B cell (primary cell): ENCODE measurements around the gene CCR5AS.

Experiments used
- ATAC-seq: fragments of 200-7000 bp; cut with Tn5 transposase; one replicate; pipeline ENCODE4 v1.10.0; 2021; ENCODE audit warnings: low read depth, mild to moderate bottlenecking, moderate number of reproducible peaks, moderate library complexity
- CTCF ChIA-PET: fragments of 350-600 bp; sonication (Branson Sonifier 250); formaldehyde crosslinking; loops from one replicate; lab custom pipeline; 2021; ENCODE audit warnings: antibody characterized with exemption, inconsistent platforms; lab: Charles Lee
- POLR2A ChIA-PET: fragments of 350-600 bp; sonication (Branson Sonifier 250); formaldehyde crosslinking; loops from one replicate; lab custom pipeline; 2021; ENCODE audit warnings: antibody characterized with exemption; lab: Charles Lee
- DNase-seq: peaks from one replicate; pipeline ENCODE4 v3.0.0; 2013
- H2AFZ ChIP-seq: 2 replicates; pipeline ENCODE4 v1.6.1; 2012; ENCODE audit warnings: mild to moderate bottlenecking, low read depth, low read length; ENCODE audit not compliant: insufficient read depth, poor library complexity, severe bottlenecking
- H3K27ac ChIP-seq, 2 donors: 1 replicate in 1 of 2; 2 replicates in 1 of 2; pipeline ENCODE4 v1.5.1; 2012 to 2013; ENCODE audit warnings: low read length in 2 of 2, mild to moderate bottlenecking in 2 of 2, moderate library complexity in 1 of 2
- H3K27me3 ChIP-seq, 4 experiments: fragments of 200-600 bp in 1 of 4; sonication (generic) in 1 of 4; replicated peaks in 1 of 4; 1 replicate in 2 of 4; 2 replicates in 2 of 4; pipeline versions ENCODE4 v1.6.1 to v1.7.0; 2013 to 2016; ENCODE audit warnings: low read length in 3 of 4, mild to moderate bottlenecking in 2 of 4, mixed read lengths in 1 of 4, moderate library complexity in 1 of 4; ENCODE audit not compliant: insufficient read depth in 4 of 4, control insufficient read depth in 3 of 4; ENCODE audit errors: control extremely low read depth in 1 of 4
- H3K36me3 ChIP-seq, 2 experiments: replicated peaks in 1 of 2; 1 replicate in 1 of 2; 2 replicates in 1 of 2; pipeline versions ENCODE4 v1.6.1 to v1.7.1; 2013; ENCODE audit warnings: low read length in 1 of 2; ENCODE audit not compliant: insufficient read depth in 2 of 2, control insufficient read depth in 1 of 2; ENCODE audit errors: control extremely low read depth in 1 of 2, extremely low read depth in 1 of 2
- H3K4me1 ChIP-seq, 2 donors: fragments of 200-600 bp in 1 of 2; sonication (generic) in 1 of 2; 1 replicate in 1 of 2; 2 replicates in 1 of 2; pipeline versions ENCODE4 v1.5.1 to v1.6.1; 2013 to 2017; ENCODE audit warnings: low read length in 2 of 2; ENCODE audit not compliant: control insufficient read depth in 2 of 2, insufficient read depth in 2 of 2
- H3K4me2 ChIP-seq: replicated peaks from 2 replicates; pipeline ENCODE3; 2012; ENCODE audit warnings: mild to moderate bottlenecking, low read depth, low read length; ENCODE audit not compliant: poor library complexity, severe bottlenecking
- H3K4me3 ChIP-seq, 5 experiments: fragments of 200-600 bp in 1 of 5; sonication (generic) in 1 of 5; 1 replicate in 3 of 5; 2 replicates in 2 of 5; pipeline versions ENCODE4 v1.5.1 to v1.7.0; 2011 to 2016; ENCODE audit warnings: low read length in 4 of 5, mild to moderate bottlenecking in 4 of 5, low read depth in 2 of 5, control low read depth in 1 of 5, moderate library complexity in 1 of 5; ENCODE audit not compliant: insufficient read depth in 1 of 5; ENCODE audit errors: control extremely low read depth in 1 of 5, extremely low read depth in 1 of 5
- H3K79me2 ChIP-seq: fragments of 200-600 bp; sonication (generic); one replicate; pipeline ENCODE4 v1.6.0; 2016; ENCODE audit warnings: low read length; ENCODE audit not compliant: control insufficient read depth, insufficient read depth
- H3K9ac ChIP-seq: fragments of 200-600 bp; sonication (generic); 2 replicates; pipeline ENCODE4 v1.6.1; 2017; ENCODE audit warnings: mild to moderate bottlenecking, low read length, moderate library complexity
- H3K9me3 ChIP-seq, 3 donors: one replicate each; pipeline versions ENCODE4 v1.6.1 to v1.7.1; 2013; ENCODE audit warnings: low read length in 2 of 3; ENCODE audit not compliant: control insufficient read depth in 2 of 3, insufficient read depth in 1 of 3; ENCODE audit errors: control extremely low read depth in 1 of 3
- H4K20me1 ChIP-seq: 2 replicates; pipeline ENCODE4 v1.6.0; 2012; ENCODE audit warnings: mild to moderate bottlenecking, low read length; ENCODE audit not compliant: insufficient read depth, control insufficient read depth, poor library complexity, severe bottlenecking
- H3K27ac Mint-ChIP-seq: one replicate; pipeline ENCODE4 v1.8.0; 2021; ENCODE audit warnings: mixed read lengths
- H3K27me3 Mint-ChIP-seq: one replicate; pipeline ENCODE4 v1.8.0; 2021; ENCODE audit warnings: mixed read lengths
- H3K4me1 Mint-ChIP-seq: one replicate; pipeline ENCODE4 v1.8.0; 2021; ENCODE audit warnings: mixed read lengths
- H3K4me3 Mint-ChIP-seq: one replicate; pipeline ENCODE4 v1.8.0; 2021; ENCODE audit warnings: mixed read lengths
- H3K9me3 Mint-ChIP-seq: one replicate; pipeline ENCODE4 v1.8.0; 2022; ENCODE audit warnings: mixed read lengths; ENCODE audit not compliant: insufficient read depth
- EZH2 ChIP-seq: IDR thresholded peaks from 2 replicates; pipeline ENCODE4 v1.6.1; 2012; ENCODE audit warnings: borderline replicate concordance, low read depth, mild to moderate bottlenecking, moderate library complexity, low read length; ENCODE audit not compliant: insufficient read depth, poor library complexity, severe bottlenecking
- WGBS: methylation state at CpG from one replicate; pipeline ENCODE4 v1.1.5; 2013; ENCODE audit warnings: missing lambda C conversion rate; ENCODE audit not compliant: insufficient coverage; 5-methylcytosine and 5-hydroxymethylcytosine counted together
- intact Hi-C: fragments of 100-400 bp; cut with micrococcal nuclease; formaldehyde crosslinking; loops from one replicate; pipeline ENCODE4 v1.10.0; 2022
- TF ChIP-seq, protein P1 (sequence below): fragments of 200-600 bp; IDR thresholded peaks from one replicate; pipeline ENCODE4 v1.8.0; 2022; ENCODE audit warnings: antibody characterized with exemption, mild to moderate bottlenecking

The CCR5AS gene

DNA sequence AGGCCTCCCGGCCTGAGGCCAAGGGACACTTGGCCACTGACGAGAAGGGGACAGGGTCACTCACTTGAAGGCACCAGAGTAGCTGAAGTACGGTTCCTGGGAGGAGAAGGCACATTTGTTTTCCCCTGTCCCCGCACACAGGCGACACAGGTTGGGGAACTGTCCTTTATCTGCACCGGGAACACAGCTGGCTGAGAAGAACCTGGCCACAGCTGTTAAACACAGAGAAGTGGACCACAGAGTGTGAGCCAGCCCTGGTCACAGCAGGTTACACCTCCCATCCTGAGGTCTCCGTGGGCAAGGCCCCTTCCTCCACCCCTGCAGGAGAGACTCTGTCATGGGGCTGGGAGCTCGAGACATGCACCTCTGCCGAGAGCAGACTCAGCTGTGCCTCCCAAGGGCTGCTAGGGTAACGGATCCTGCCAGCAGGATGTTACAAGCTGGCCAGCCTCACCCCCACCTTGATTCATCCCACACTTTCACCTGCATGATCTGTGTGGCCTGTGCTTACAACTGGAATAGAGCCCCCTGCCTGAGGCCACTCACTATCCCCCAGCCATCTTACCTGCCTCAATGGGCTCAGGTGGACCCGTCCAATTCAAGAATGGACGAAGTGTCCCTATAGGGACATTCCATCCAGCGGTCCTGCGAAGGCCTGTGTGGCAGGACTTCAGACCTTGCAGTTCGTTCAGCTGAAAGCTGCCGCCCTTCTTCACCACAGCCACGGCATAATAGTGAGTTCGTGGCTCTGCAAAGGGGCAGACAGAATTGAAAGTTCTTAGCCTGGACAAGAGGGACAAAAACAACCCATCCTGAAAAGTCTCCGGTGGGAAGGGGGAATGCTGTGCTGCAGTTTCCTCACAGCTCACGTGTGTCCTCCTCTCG lies 48.6 kb upstream of the CCR5AS start:
- H3K4me1 Mint-ChIP-seq, result peaks cover 3% of the 10 kb centered on the region

DNA sequence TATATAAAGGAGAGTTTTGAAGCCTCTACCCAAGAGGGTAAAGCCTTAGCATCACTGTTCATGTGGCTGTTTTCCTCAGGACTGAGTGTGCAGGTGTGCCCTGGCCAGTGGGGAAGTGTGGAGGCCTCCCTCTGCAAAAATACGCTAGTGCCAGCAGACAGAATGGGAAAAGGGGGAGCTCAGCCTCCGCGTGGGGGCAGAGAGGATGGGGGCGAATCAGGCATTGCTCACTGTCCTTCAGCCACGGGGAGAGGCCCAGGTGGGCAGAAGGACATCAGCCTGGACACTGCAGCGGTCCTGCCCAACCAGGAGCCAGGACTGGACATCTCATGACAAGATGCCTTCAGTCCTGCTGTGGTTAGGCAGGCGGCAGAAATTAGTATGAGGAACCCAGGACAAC lies 47.7 kb upstream of the CCR5AS start:
- Histone ChIP-seq H3K9me3 (peaks cover 0 to 6% (median 0%) of the 10 kb centered on the region in 3 donors), H3K36me3 (no peaks in the 10 kb centered on the region), H3K27ac (no peak overlapping the region), H4K20me1 (no peaks in the 10 kb centered on the region), H3K79me2 (no peaks in the 10 kb centered on the region), H3K4me3 (no peak overlapping the region), H3K9ac (no peak overlapping the region), H3K4me1 (no peaks in the 10 kb centered on the region), H2AFZ (no peak overlapping the region), H3K4me2 (no peak overlapping the region), H3K27me3 (peaks cover 0 to 5% (median 3%) of the 10 kb centered on the region in 4 experiments)
- Mint-ChIP-seq H3K9me3 (no peaks in the 10 kb centered on the region), H3K4me1 (peaks cover 3% of the 10 kb centered on the region), H3K4me3 (no peak overlapping the region), H3K27ac (no peak overlapping the region), H3K27me3 (peaks cover 28% of the 10 kb centered on the region)
- no peak for ATAC-seq
- no peak for TF ChIP-seq EZH2
- TF ChIP-seq, protein P1, sequence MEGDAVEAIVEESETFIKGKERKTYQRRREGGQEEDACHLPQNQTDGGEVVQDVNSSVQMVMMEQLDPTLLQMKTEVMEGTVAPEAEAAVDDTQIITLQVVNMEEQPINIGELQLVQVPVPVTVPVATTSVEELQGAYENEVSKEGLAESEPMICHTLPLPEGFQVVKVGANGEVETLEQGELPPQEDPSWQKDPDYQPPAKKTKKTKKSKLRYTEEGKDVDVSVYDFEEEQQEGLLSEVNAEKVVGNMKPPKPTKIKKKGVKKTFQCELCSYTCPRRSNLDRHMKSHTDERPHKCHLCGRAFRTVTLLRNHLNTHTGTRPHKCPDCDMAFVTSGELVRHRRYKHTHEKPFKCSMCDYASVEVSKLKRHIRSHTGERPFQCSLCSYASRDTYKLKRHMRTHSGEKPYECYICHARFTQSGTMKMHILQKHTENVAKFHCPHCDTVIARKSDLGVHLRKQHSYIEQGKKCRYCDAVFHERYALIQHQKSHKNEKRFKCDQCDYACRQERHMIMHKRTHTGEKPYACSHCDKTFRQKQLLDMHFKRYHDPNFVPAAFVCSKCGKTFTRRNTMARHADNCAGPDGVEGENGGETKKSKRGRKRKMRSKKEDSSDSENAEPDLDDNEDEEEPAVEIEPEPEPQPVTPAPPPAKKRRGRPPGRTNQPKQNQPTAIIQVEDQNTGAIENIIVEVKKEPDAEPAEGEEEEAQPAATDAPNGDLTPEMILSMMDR, result no peak
- WGBS, result 94% methylated on average over 7 of the region's 7 CpGs
- intact Hi-C loops, result no loop called here
- POLR2A ChIA-PET, result no interaction called here
- CTCF ChIA-PET, result no interaction called here
- DNase-seq, result no peak

More for the DNA sequence above, 48.6 kb upstream of the CCR5AS start:
- H3K9me3 Mint-ChIP-seq, result no peaks in the 10 kb centered on the region
- intact Hi-C loops, result no loop called here
- Histone ChIP-seq H2AFZ (no peak overlapping the region), H3K36me3 (no peaks in the 10 kb centered on the region), H3K4me1 (no peaks in the 10 kb centered on the region), H3K27me3 (peaks cover 0 to 5% (median 3%) of the 10 kb centered on the region in 4 experiments), H3K4me2 (no peak overlapping the region), H3K79me2 (no peaks in the 10 kb centered on the region), H3K4me3 (no peak overlapping the region), H3K9ac (no peak overlapping the region), H3K9me3 (peaks cover 0 to 6% (median 0%) of the 10 kb centered on the region in 3 donors), H4K20me1 (no peaks in the 10 kb centered on the region), H3K27ac (no peak overlapping the region)
- peaks cover 36% of the 10 kb centered on the region for H3K27me3 Mint-ChIP-seq
- TF ChIP-seq EZH2, result no peak
- TF ChIP-seq, protein P1, result no peak
- DNase-seq (no peak), ATAC-seq (no peak)
- 90% methylated on average over 21 of the region's 21 CpGs for WGBS
- no peak overlapping the region for H3K4me3 Mint-ChIP-seq
- CTCF ChIA-PET, result no interaction called here
- POLR2A ChIA-PET, result no interaction called here
- no peak overlapping the region for H3K27ac Mint-ChIP-seq
